ENCODE measurements around the gene FIZ1. TPM values are rescaled to one million over a fixed set of nuclear protein-coding genes. Genes with fewer than 3 reads are reported as not detected.
"Not testable (repeated sequence)": the region's sequence is repeated elsewhere in the genome, so short reads cannot be mapped to it uniquely, and the experiment has no call there.

FIZ1 gene
- total RNA-seq, 1 donor = 4.3 TPM

DNA sequence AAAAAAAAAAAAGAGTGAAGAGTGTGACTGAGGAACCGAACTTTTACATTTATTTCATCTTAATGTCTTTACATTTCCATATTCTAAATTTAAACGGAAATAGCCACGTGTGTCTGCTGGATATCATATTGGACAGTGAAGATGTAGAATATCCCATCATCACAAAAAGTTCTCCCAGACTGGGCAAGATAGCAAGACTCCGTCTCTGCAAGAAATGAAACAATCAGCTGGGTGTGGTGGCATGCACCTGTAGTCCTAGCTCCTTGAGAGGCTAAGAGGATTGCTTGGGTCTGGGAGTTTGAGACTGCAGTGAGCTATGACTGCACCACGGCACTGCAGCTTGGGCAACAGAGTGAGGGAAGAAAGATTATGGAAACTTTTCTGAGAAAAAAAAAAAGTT lies 22.6 kb downstream of the FIZ1 start:
- TF ChIP-seq, protein P1, sequence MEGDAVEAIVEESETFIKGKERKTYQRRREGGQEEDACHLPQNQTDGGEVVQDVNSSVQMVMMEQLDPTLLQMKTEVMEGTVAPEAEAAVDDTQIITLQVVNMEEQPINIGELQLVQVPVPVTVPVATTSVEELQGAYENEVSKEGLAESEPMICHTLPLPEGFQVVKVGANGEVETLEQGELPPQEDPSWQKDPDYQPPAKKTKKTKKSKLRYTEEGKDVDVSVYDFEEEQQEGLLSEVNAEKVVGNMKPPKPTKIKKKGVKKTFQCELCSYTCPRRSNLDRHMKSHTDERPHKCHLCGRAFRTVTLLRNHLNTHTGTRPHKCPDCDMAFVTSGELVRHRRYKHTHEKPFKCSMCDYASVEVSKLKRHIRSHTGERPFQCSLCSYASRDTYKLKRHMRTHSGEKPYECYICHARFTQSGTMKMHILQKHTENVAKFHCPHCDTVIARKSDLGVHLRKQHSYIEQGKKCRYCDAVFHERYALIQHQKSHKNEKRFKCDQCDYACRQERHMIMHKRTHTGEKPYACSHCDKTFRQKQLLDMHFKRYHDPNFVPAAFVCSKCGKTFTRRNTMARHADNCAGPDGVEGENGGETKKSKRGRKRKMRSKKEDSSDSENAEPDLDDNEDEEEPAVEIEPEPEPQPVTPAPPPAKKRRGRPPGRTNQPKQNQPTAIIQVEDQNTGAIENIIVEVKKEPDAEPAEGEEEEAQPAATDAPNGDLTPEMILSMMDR (IDR thresholded peaks at IDR 0.05; ENCODE audit: insufficient read depth, low read depth, low read length) = no peak
- H3K4me3 ChIP-seq (ENCODE audit: low read depth, low read length) = no peak overlapping the region
- DNase-seq (ENCODE audit: low read depth) = no peak

DNA sequence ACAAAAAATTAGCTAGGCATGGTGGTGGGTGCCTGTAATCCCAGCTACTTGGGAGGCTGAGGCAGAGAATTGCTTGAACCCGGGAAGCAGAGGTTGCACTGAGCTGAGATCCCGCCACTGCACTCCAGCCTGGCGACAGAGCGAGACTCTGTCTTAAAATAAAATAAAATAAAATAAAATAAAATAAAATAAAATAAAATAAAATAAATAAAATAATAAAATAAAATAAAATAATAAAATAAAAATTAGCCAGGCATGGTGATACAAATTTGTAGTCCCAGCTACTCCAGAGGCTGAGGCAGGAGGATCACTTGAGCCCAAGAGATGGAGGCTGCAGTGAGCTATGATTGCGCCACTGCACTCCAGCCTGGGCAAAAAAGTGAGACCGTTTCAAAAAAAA lies 25.4 kb downstream of the FIZ1 start:
- not testable (repeated sequence) for DNase-seq (ENCODE audit: low read depth); H3K4me3 ChIP-seq (ENCODE audit: low read depth, low read length)

DNA sequence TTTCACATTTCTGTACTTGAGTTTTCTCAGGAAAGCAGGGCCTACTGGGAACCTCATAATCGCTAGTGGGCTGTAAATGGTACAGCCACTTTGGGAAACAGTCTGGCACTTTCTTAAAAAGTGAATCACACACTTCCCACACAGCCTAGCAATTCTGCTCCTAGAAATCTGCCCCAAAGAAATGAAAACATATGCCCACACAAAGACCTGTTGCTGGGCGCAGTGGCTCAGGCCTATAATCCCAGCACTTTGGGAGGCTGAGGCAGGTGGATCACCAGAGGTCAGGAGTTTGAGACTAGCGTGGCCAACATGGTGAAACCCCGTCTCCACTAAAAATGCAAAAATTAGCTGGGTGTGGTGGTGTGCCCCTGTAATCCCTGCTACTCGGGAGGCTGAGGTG lies 29.8 kb downstream of the FIZ1 start:
- not testable (repeated sequence) for DNase-seq (ENCODE audit: low read depth); H3K4me3 ChIP-seq (ENCODE audit: low read depth, low read length)

DNA sequence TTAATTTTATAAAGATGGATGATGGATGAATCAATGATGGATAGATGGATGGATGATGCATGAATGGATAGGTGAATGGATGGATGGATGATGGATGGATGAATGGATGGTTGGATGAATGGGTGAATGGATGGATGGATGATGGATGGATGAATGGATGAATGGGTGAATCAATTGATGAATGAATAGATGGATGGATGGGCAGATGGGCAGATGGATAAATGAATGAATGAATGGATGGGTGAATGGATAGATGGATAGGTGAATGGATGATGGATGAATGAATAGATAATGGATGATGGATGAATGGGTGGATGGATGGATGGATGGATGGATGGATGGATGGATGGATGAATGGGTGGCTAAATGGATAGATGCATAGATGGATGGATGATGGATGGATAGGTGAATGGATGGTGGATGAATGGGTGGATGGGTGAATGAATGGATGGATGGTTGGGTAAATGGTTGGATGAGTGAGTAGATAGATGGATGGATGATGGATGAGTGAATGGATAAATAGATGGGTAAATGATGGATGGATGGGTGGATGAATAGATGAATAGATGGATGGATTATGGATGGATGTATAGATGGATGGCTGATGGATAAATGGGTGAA lies 31.5 kb downstream of the FIZ1 start:
- H3K4me3 ChIP-seq (ENCODE audit: low read depth, low read length) = no peak overlapping the region
- TF ChIP-seq, protein P1 (IDR thresholded peaks at IDR 0.05; ENCODE audit: insufficient read depth, low read depth, low read length) = no peak
- no peak for DNase-seq (ENCODE audit: low read depth)

DNA sequence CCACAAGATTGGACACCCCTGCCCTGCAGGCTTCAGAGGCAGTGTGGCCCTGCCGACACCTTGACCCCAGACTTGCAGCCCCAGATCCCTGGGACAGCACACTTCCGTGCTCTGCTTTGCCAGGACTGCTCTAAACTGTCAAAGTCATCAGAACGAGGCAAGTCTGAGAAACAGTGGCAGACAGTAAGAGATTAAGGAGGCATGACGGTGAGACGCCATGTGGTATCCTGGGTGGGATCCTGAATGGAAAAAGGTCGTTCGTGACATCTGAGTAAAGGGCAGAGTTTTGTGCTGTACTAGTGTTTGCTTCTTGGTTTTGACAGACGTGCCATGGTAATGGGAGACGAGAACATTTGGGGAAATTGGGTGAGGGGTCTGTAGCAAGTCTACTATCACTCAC lies 32.5 kb downstream of the FIZ1 start:
- no peak for DNase-seq (ENCODE audit: low read depth)
- TF ChIP-seq, protein P1 (IDR thresholded peaks at IDR 0.05; ENCODE audit: insufficient read depth, low read depth, low read length) = no peak
- H3K4me3 ChIP-seq (ENCODE audit: low read depth, low read length) = no peak overlapping the region

DNA sequence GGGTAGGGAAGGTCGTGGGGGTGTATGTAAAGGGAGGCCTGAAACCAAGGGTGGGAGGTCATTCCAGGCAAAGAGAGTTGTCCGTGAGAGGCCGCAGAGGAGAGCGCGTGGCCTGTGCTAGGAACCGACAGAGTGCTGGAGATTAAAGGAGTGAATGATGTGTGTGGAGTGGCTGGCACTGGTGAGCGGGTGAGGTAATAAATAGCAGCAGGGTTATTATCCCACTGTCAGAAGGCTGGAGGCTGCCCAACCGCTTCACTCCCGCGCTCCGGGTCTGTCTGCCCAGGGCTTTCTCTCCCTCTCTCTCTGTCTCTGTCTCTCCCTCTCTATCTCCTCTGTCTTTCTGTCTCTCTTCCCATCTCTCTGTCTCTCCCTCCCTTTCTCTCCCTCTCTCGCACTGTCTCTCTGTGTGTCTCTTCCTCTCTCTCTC lies 36.0 kb downstream of the FIZ1 start:
- no peak overlapping the region for H3K4me3 ChIP-seq (ENCODE audit: low read depth, low read length)
- TF ChIP-seq, protein P1 (IDR thresholded peaks at IDR 0.05; ENCODE audit: insufficient read depth, low read depth, low read length) = no peak
- no peak for DNase-seq (ENCODE audit: low read depth)

DNA sequence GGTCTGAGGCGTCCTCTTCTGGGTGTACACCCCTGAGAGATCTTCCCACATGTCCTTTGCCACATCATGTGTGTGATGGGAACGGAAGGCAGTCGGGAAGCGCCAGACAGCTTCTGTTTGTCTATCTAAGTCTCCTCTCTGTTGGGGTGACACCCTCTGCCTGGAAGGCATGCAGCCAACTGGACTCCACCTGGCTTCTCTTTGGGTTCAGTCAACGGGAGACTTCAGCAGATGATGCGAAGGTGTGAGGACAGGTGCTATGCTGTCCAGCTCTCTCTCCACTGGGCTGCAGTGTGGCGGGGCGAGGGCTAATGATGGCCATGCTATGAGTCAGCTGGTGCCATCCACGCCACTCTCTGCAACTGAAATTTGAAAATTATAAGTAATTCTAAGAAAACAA lies 39.6 kb downstream of the FIZ1 start:
- TF ChIP-seq, protein P1 (IDR thresholded peaks at IDR 0.05; ENCODE audit: insufficient read depth, low read depth, low read length) = no peak
- no peak overlapping the region for H3K4me3 ChIP-seq (ENCODE audit: low read depth, low read length)
- DNase-seq (ENCODE audit: low read depth) = no peak

DNA sequence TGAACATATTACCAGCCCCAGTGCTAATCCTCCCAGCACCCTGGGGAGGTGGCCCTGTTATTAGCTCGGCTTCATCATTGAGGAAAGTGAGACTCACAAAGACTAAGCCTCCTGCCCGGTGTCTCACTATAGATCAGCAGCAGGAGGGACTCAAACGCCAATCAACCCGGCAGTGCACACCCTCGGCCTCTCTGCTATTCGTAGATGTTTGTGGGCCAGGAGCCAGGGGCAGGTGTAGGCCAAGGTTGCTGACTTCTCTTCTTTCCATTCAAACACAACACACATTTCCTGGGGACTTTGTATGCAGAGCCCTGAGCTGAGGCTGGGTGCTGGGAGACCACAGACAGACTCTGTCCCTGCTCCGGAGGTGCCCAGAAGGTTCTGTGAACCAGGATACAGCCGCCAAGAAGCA lies 44.6 kb downstream of the FIZ1 start:
- no peak for DNase-seq (ENCODE audit: low read depth)
- TF ChIP-seq, protein P1 (IDR thresholded peaks at IDR 0.05; ENCODE audit: insufficient read depth, low read depth, low read length) = no peak
- no peak overlapping the region for H3K4me3 ChIP-seq (ENCODE audit: low read depth, low read length)

Measured in fibroblast of villous mesenchyme (primary cell).